CD4-positive, alpha-beta T cell treated with Interleukin-1 beta for 1 hour (primary cell): ENCODE measurements around the gene SIPA1L3.
A peak's percentile ranks its signal among the peaks of the same experiment; 100 is the strongest.
"Not testable (repeated sequence)": the region's sequence is repeated elsewhere in the genome, so short reads cannot be mapped to it uniquely, and the experiment has no call there.

Source experiments
- DNase-seq, 2 donors: peaks; one replicate each; pipeline ENCODE4 v3.0.0-alpha.2; 2020 to 2022

SIPA1L3 gene

GRCh38 chr19:37906869-37907734 is at the start of gene SIPA1L3:
Gene SIPA1L3, plus strand, starts transcription at chr19:37907208. Its CDS starts 174,358 bp downstream, at chr19:38081566.
- DNase-seq: peak; percentile 92

GRCh38 chr19:37864501-37864900 is 42.5 kb upstream of the SIPA1L3 start:
- no peak for DNase-seq

DNA sequence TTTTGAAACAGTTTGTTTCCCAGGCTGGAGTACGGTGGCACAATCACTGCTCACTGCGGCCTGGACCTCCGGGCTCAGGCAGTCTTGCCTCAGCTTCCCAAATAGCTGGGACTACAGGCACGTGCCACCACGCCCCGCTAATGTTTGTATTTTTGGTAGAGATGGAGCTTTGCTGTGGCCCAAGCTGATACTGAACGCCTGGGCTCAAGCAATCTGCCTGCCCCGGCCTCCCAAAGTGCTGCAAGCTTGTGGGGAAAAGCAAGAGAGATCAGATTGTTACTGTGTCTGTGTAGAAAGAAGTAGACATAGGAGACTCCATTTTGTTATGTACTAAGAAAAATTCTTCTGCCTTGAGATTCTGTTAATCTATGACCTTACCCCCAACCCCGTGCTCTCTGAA is 41.1 kb upstream of the SIPA1L3 start:
- not testable (repeated sequence) for DNase-seq

GRCh38 chr19:37867831-37868230 is 39.2 kb upstream of the SIPA1L3 start:
- no peak for DNase-seq

GRCh38 chr19:37869766-37870340 is 37.2 kb upstream of the SIPA1L3 start:
- DNase-seq: no peak

DNA sequence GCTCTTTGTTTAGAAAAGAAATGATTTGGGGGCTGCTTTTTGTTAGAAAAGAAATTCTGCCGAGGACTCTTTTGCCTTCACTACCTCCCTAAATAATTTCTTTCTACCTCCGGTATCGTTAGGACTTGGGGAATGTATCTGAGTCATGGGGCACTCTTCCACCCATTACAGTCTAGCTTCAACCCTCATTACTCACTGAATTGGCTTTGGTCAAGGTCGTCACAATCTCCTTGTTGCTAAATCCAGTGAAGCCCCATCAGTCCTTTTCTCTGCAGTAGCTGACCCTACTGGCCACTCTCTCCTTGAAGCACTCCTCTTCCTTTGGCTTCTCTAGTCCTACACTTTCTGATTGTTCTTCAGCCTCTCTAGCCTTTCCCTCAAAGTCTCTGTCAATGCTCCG is 34.6 kb upstream of the SIPA1L3 start:
- no peak for DNase-seq

DNA sequence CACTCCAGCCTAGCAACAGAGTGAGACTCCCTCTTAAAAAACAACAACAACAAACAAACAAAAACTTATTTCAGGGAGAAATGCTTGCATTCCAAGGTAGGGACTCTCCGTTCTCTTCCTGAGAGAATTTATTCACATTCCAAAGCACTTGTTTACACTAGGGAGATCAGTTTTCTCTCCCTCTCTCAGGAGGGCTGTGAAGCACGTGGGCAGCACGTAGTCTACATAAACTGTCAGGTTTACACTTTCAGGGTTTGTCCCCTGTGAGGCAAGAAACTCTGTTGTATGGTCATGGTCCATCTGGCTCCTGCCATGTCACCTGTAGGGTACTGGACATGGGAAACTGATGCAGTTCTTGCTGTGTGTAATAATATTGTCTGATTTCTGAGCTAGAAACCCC is 32.2 kb upstream of the SIPA1L3 start:
- no peak for DNase-seq

DNA sequence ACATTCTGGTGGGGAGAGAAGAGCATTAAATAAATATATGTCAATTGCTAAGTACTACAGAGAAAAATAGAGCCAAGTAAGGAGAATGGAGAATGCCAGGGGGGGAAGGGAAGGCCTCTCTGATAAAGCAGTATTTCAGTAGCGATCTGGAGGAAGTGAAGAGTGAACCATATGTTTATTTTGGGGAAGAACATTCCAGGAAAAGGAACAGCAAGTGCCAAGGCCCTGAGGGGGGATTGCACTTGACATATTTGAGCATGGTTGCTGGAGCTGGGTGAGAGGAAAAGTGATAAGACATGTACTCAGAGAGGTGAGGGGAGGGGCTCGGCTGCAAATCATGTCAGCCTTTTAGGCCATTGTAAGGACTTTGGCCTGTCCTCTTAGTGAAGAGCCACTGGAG is 31.0 kb upstream of the SIPA1L3 start:
- no peak for DNase-seq

DNA sequence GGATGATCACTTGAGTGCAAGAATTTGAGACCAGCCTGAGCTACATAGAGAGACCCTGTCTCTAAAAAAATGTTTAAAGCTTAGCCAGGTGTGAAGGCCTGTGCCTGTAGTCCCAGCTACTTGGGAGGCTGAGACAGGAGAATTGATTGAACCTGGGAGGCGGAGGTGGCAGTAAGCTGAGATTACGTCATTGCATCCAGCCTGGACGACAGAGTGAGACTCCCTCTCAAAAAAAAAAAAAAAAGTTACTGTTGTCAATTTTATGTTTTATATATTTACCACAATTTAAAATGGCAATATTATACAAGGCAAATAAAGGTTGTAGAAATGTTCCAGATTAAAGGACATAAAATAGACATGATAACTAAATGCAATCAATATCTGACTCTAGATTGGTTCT is 29.9 kb upstream of the SIPA1L3 start:
- DNase-seq: no peak

GRCh38 chr19:37885392-37885791 is 21.6 kb upstream of the SIPA1L3 start:
- no peak for DNase-seq

- DNase-seq: no peak
Measured at GRCh38 chr19:37886571-37886970, 20.4 kb upstream of the SIPA1L3 start.

DNA sequence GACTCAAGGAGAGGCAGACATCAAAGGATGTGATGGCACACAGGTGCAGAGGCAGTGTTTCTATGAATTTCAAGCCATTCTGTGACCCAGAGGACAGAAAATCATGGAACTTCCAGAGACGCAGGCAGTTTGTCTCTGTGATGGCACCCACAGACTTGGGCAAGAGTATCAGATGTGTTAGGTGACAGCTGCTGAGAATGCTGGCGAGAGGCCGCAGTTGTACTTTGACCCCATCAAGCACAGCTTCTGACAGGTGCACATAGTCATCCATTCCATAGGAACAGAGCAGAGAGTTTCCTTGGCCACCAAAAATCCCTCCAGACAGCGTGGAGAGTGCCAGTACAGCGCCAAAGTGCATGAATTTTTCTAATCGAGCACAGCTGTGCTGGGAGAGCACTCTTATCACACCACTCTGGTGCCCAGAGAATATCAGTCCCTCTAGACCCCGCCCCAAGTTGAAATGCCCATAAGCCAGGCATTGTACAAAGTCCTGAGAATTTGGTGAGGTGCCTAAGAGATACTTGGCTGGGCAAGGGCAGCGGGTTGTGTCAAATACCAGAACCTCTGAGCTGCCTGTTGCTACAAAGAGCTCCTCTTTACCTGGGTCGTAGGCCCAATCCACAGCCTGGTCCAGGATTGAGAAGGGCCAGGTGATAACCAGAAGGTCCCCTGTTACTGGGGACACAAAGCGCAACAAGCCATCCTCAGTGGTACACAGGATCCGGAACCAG is 13.0 kb upstream of the SIPA1L3 start:
- no peak for DNase-seq

- DNase-seq: no peak
Measured at GRCh38 chr19:37896180-37896579, 10.8 kb upstream of the SIPA1L3 start.

GRCh38 chr19:37899453-37899852 is 7.6 kb upstream of the SIPA1L3 start:
- DNase-seq: no peak

GRCh38 chr19:37899966-37900365 is 7.0 kb upstream of the SIPA1L3 start:
- DNase-seq: no peak

DNA sequence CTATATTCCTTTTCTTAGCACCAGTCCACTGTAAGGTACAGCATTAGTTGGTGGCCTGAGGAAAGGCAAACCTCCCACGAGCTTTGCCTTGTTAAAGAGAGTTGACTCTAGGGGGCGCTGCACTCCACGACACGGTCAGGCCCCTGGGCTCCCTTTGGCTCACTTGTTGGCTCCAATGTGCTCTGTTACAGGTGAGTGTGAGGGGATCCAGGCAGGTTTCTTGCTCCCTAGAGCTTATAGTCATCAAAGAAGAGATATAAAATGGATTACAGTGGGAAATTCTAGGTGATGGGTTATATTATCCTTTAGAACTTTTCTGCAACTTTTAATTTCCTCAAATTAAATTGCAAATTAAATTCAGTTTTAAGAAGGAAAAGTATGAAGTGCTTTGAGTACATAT is 4.3 kb upstream of the SIPA1L3 start:
- DNase-seq: peak; percentile 75 to 80

- no peak for DNase-seq
Measured at GRCh38 chr19:37903096-37903495, 3.9 kb upstream of the SIPA1L3 start.

- DNase-seq: peak; percentile 61 to 63
Measured at GRCh38 chr19:37905946-37906868, 801 bp upstream of the SIPA1L3 start, which contains the start of gene WDR87. Gene WDR87, minus strand, starts transcription at chr19:37906594. Its CDS starts 8,355 bp downstream, at chr19:37898239.

DNA sequence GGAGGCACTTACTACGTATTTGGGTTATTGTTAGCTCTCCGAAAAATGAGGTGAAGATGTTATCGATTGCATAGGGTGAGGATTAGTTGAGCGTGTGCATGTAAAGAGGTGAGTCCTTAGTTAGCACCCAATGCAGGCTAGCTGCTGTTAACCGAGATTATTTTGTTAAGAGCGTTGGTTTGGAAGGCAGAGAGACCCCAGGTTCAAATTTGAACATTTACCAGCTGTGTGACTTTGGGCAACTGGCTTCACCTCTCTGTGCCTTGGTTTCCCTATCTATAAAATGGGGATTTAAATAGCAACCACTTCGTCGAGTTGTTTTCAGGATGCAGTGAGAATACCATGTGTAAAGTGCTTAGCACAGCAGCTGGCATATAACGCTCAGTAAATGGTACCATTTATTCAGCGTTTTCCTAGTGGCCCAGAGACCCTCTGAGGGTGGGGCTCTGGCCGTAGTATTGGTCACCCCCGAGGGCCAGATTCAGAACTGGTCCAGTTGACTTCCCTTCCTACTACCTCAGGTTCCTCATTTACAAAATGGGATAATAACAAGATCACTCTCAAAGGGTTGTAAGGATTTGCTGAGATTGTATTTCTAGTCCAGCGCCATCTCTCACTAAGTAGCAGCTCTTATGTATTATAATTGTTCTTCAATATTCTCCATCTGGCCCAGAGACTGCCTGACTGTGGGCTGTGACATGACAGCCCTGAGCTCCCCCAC is 887 bp downstream of the SIPA1L3 start:
- DNase-seq: no peak

DNA sequence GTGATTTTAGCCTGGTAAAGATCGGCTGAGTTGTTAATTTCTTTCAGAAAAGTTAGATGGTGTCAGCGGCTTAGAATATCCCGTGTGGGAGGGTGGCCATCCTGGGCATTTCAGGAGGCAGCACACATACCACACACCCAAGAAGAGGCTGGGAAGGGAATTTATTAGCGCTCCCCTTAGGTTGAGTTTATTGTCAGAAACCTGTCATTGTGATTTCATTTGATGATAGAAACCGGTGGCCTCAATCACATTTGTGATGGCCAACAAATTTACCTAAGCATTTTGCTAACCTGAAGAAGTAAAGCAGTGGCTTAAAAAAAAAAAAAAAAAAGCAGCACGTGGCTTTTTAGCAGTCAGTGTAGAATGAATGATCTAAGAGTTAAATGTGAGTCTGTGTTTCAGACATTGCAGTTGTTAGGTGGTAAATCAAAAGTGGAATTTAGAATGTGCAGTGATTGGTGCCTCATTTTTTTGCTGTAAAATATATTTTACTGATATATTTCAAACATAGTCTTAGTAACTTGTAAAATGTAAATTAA is 2.7 kb downstream of the SIPA1L3 start:
- no peak for DNase-seq

- DNase-seq: peak in 1 of 2 donors; percentile 13
Measured at GRCh38 chr19:37914908-37915307, 7.9 kb downstream of the SIPA1L3 start.
